ENCODE results near the gene MYOCOS.

DNA sequence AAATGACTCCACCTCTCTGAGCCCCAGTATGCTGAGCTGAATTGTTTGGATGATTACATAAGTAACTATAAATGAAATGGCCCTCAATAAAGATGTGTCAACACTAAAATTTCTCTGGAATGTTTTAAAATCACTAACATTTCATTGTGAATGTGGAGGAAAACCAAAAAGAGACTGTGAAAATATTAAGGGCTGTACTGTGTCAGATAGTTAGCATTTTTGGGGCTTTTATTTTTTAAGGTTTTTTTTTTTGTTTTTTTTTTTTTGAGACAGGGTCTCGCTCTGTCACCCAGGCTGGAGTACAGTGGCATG, 24.2 kb downstream of the MYOCOS start:
- TF ChIP-seq, protein P1, sequence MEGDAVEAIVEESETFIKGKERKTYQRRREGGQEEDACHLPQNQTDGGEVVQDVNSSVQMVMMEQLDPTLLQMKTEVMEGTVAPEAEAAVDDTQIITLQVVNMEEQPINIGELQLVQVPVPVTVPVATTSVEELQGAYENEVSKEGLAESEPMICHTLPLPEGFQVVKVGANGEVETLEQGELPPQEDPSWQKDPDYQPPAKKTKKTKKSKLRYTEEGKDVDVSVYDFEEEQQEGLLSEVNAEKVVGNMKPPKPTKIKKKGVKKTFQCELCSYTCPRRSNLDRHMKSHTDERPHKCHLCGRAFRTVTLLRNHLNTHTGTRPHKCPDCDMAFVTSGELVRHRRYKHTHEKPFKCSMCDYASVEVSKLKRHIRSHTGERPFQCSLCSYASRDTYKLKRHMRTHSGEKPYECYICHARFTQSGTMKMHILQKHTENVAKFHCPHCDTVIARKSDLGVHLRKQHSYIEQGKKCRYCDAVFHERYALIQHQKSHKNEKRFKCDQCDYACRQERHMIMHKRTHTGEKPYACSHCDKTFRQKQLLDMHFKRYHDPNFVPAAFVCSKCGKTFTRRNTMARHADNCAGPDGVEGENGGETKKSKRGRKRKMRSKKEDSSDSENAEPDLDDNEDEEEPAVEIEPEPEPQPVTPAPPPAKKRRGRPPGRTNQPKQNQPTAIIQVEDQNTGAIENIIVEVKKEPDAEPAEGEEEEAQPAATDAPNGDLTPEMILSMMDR (IDR thresholded peaks at IDR 0.05; ENCODE audit: insufficient read depth, low read length, poor library complexity, severe bottlenecking): no peak
- no peak for TF ChIP-seq EZH2phosphoT487 (conservative IDR thresholded peaks at IDR 0.05; ENCODE audit: low read length)

All from SU-DHL-6 (cell line).